SJSA1 (cell line): ENCODE measurements around the gene APOM. TPM values are rescaled to one million over a fixed set of nuclear protein-coding genes. Genes with fewer than 3 reads are reported as not detected.

ENCODE experiments used
- DNase-seq, 2 experiments: peaks; one replicate each; pipeline ENCODE4 v3.0.0-alpha.2; 2015 to 2020; ENCODE audit warnings: low spot score in 2 of 2, low read depth in 1 of 2
- H3K27ac ChIP-seq: fragments of 250-450 bp; sonication (Bioruptor Pico); 2 replicates; pipeline ENCODE4 v1.5.1; 2020; ENCODE audit warnings: mild to moderate bottlenecking, moderate library complexity
- H3K27me3 ChIP-seq: fragments of 250-450 bp; sonication (Bioruptor Pico); replicated peaks from 2 replicates; pipeline ENCODE4 v1.5.1; 2020; ENCODE audit warnings: mild to moderate bottlenecking, moderate library complexity
- H3K36me3 ChIP-seq: fragments of 250-450 bp; sonication (Bioruptor Pico); 2 replicates; pipeline ENCODE4 v1.5.1; 2020; ENCODE audit warnings: mild to moderate bottlenecking
- H3K4me1 ChIP-seq: fragments of 250-450 bp; sonication (Bioruptor Pico); replicated peaks from 2 replicates; pipeline ENCODE4 v1.6.1; 2021; ENCODE audit warnings: mild to moderate bottlenecking
- H3K4me3 ChIP-seq: fragments of 250-450 bp; sonication (Bioruptor Pico); 2 replicates; pipeline ENCODE4 v1.5.1; 2020; ENCODE audit warnings: mild to moderate bottlenecking
- H3K9me3 ChIP-seq: fragments of 250-450 bp; sonication (Bioruptor Pico); replicated peaks from 2 replicates; pipeline ENCODE4 v1.5.1; 2020; ENCODE audit warnings: mild to moderate bottlenecking
- total RNA-seq: library from RNA; depleted of rRNA; stranded (reverse); fragments of >200 nt; shearing (Covaris generic); gene quantifications from 2 replicates; pipeline ENCODE4 v1.2.3, GENCODE V29; 2014; rRNA removed

The APOM gene
- total RNA-seq = 0.75 and 1.1 TPM in 2 replicates

DNA sequence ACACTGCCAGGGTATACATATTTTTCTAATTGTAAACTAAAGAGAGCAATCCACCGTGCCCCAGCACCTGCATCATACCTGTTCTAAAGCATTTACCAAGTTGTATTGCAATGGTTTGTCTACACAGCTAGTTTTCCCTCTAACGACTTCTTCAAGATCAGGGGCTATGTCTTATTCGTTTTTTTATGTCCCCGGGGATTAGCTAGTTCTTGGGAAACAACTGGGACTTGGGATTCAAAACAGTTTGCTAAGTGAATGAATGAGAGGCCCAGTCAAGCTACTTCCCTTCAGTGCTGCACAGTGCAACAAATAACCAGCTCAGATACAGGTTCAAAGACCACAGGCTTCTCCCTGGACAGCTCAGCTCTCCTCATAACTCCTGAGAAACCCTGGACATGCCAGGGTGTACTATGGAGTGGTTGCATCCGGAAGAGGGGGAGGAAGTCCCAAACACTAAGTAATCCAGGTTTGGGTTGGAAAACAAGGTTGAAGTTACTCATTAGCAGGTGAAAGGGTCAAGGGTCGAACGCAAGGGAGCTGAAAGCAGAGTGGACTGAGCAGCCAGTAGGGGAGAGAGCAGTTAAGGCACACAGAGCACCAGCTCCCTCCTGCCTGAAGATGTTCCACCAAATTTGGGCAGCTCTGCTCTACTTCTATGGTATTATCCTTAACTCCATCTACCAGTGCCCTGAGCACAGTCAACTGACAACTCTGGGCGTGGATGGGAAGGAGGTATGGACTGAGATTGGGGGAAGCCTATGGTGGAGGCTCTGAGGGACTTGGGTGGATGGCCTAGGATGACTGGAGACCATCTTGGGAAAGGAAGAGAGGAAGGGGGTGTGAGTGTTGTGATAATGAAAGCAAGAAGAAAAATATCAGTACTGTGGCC, at the start of gene APOM:
APOM (plus strand) TSS at position 546 of the 889 bp plus-strand sequence; CDS start at position 619, 73 bp downstream.
- no peak for DNase-seq
- peaks cover 29% of the 10 kb centered on the region for H3K36me3 ChIP-seq
- peaks cover 24% of the 10 kb centered on the region for H3K4me1 ChIP-seq
- H3K27ac ChIP-seq = no peak within 1 kb of the TSS
- no peaks in the 10 kb centered on the region for H3K9me3 ChIP-seq
- no peaks in the 10 kb centered on the region for H3K27me3 ChIP-seq
- H3K4me3 ChIP-seq = no peak within 1 kb of the TSS

DNA sequence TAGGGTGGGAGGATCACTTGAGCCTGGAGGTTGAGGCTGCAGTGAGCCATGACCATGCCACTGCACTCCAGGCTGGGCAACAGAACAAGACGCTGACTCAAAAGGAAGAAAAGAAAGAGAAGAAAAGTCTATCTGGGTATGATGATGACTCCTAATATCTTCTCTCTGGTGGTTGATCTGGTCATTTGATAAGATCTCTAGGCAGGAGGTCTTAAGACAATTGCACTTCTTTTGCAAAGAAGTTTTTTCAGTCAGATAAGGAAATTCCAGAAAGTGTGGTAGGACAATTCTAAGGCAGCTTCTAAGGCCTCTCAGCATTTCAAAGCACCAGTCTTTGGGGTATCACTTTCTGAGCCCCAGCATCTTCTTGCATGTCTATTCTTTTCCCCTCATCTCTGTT, 48.4 kb upstream of the APOM start:
- no peaks in the 10 kb centered on the region for H3K27me3 ChIP-seq
- no peak overlapping the region for H3K27ac ChIP-seq
- DNase-seq = no peak
- H3K4me3 ChIP-seq = no peak overlapping the region
- H3K4me1 ChIP-seq = no peaks in the 10 kb centered on the region
- no peaks in the 10 kb centered on the region for H3K9me3 ChIP-seq
- H3K36me3 ChIP-seq = no peaks in the 10 kb centered on the region

GRCh38 chr6:31609519-31610406, 45.9 kb upstream of the APOM start:
- Histone ChIP-seq H3K9me3 (no peaks in the 10 kb centered on the region), H3K4me1 (no peaks in the 10 kb centered on the region), H3K27ac (no peak overlapping the region), H3K36me3 (no peaks in the 10 kb centered on the region), H3K4me3 (no peak overlapping the region), H3K27me3 (no peaks in the 10 kb centered on the region)
- no peak for DNase-seq

- Histone ChIP-seq H3K36me3 (no peaks in the 10 kb centered on the region), H3K4me3 (no peak overlapping the region), H3K27ac (no peak overlapping the region), H3K27me3 (no peaks in the 10 kb centered on the region), H3K4me1 (no peaks in the 10 kb centered on the region), H3K9me3 (no peaks in the 10 kb centered on the region)
- DNase-seq = no peak
Observed at GRCh38 chr6:31610968-31611367, 44.7 kb upstream of the APOM start.

DNA sequence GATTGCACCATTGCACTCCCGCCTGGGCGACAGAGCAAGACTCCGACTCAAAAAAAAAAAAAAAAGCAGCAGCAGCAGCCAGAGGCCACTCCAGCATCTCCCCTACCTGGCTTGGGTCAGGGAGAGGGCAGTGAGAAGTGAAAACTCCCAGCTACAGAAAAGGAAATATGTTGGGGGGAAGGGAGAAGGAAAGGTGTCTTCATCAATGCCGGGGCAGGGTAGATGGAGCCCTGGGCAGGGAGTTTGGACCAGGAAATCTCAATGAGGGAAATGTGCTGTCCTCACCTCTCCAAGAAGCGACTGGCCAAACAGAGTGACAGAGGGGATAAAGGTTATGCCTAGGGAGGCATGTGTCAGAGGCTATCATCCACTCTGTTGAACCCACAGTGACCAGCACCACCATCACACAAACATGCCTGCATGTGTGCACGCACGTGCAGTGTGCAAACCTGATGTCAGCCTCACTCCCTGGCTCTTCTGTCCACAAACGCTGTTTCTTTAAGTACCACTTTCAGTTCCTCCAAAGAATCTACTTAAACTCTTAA, 41.5 kb upstream of the APOM start:
- Histone ChIP-seq H3K36me3 (no peaks in the 10 kb centered on the region), H3K4me1 (no peaks in the 10 kb centered on the region), H3K9me3 (no peaks in the 10 kb centered on the region), H3K27ac (no peak overlapping the region), H3K4me3 (no peak overlapping the region), H3K27me3 (no peaks in the 10 kb centered on the region)
- DNase-seq = no peak

DNA sequence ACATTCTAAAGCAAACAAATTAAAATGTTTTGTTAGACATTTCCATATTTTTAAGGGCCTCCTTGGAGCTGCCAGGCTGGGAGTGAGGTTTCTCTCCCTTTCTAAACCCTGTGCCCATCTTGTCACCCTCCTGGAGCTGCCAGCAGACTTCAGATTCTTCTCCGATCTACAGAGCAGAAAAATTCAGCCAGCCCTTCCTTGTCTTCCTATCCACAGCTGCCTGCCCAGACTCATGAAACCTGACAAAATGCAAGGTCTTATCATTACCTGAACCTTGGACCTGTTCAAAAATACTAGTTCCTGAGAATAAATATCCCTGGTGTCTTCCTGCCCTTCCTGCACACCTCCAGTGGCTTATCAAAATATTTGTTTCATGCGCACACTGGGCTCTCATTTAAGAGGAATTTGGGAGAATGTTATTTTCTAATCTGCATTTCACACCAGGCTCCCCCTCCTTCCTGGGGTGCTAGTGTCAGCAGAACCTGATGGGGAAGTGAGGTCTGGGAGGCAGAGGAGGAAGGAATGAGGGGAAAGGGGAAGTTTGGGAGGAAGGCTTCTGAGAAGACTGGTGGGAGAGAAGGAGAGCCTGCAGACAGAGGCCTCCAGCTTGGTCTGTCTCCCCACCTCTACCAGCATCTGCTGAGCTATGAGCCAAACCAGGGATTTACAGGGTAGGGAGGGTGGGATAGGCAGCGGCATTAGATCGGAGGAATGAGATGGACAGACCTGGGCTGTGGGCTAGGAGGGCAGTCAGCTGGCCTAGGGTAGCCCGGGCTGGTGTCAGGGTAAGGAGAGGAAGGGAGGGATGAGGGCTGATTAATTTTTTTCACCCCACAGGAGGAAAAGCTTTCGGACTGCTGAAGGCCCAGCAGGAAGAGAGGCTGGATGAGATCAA, 40.8 kb upstream of the APOM start, which contains the start of gene AIF1:
AIF1 (plus strand) TSS at position 551 of the 895 bp plus-strand sequence; CDS start at position 647, 96 bp downstream.
- H3K27me3 ChIP-seq = no peaks in the 10 kb centered on the region
- DNase-seq = no peak

DNA sequence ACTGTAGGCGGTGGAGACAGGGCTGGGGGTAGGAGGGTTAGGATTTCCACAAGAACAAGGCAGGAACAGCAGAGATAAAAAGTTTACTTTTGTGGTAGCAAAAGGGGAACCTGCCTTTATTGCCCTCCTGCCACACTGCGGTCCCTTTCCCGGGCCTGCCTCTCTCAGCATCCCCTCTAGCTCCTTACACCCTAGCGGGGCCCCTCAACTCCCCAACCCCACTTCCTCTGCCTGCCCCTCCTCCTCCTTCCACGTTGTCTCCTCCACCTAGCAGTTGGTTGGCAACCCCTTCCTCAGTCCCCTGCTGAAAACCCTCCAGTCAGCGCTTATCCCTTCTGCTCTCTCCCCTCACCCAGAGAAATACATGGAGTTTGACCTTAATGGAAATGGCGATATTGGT, 39.9 kb upstream of the APOM start:
- Histone ChIP-seq H3K4me1 (no peaks in the 10 kb centered on the region; the same call in 1 of the 2 replicates), H3K36me3 (peaks cover 1% of the 10 kb centered on the region), H3K27ac (no peak overlapping the region), H3K9me3 (no peaks in the 10 kb centered on the region), H3K4me3 (no peak overlapping the region), H3K27me3 (no peaks in the 10 kb centered on the region)
- no peak for DNase-seq

More for the DNA sequence above, 40.8 kb upstream of the APOM start, which contains the start of gene AIF1:
- Histone ChIP-seq H3K4me3 (no peak within 1 kb of the TSS), H3K4me1 (no peaks in the 10 kb centered on the region; the same call in 1 of the 2 replicates), H3K27ac (no peak within 1 kb of the TSS), H3K9me3 (no peaks in the 10 kb centered on the region), H3K36me3 (no peaks in the 10 kb centered on the region)

- Histone ChIP-seq H3K36me3 (peaks cover 14% of the 10 kb centered on the region), H3K27me3 (no peaks in the 10 kb centered on the region), H3K9me3 (no peaks in the 10 kb centered on the region), H3K27ac (no peak overlapping the region), H3K4me3 (no peak overlapping the region), H3K4me1 (no peaks in the 10 kb centered on the region; the same call in 1 of the 2 replicates)
- no peak for DNase-seq
Observed at GRCh38 chr6:31617010-31617409, 38.7 kb upstream of the APOM start.

GRCh38 chr6:31619805-31620585, 35.7 kb upstream of the APOM start:
- Histone ChIP-seq H3K4me3 (peak overlapping the region; percentile 77), H3K27me3 (no peaks in the 10 kb centered on the region), H3K4me1 (peaks cover 8% of the 10 kb centered on the region), H3K36me3 (peaks cover 44% of the 10 kb centered on the region), H3K9me3 (no peaks in the 10 kb centered on the region), H3K27ac (peak overlapping the region; percentile 98)
- peak; percentile 99 to 100 for DNase-seq

DNA sequence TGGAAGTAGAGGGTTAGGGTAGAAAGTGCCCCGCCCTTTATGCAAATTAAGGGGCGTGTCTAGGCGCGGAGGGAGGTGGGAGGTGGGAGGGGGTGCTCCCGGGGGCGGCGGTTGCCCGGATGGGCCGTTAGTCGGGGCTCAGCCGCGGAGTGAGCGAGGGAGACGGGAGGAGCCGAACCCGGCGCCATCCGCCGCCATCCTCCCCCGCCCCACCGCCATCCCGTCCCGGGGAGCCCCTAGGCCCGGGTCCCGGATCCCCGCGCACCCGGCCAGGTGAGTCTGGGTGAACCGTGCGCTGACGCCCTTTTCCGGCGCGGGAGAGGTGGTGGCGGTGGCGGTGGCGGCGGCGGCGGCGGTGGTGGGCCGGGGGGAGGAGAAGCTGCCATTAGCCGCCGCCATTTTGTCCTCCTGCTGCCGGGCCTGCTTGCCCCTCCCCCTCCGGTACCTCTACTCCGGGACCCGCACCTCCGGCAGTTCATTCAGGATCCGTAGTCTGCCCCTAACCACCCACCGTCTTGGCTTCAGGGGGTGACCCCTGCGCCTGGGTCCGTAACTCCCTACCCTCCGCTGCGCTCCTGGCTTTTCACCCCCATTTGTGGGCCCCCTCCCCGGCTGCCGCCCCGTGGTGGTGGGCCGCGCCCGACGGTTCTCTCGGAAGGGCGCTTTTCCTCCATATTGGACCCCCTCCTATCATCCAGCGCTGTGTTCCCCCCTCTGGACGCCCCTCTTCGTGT, 34.9 kb upstream of the APOM start, which contains the start of gene PRRC2A:
PRRC2A (plus strand) TSS at position 130 of the 734 bp plus-strand sequence. CDS start 2,075 bp downstream, outside the sequence.
- H3K27me3 ChIP-seq = no peaks in the 10 kb centered on the region
- peak; percentile 82 to 85 for DNase-seq
- H3K4me1 ChIP-seq = peaks cover 8% of the 10 kb centered on the region
- peak within 1 kb of the TSS; percentile 98 for H3K27ac ChIP-seq
- peaks cover 51% of the 10 kb centered on the region for H3K36me3 ChIP-seq
- peak within 1 kb of the TSS; percentile 77 for H3K4me3 ChIP-seq
- H3K9me3 ChIP-seq = no peaks in the 10 kb centered on the region

DNA sequence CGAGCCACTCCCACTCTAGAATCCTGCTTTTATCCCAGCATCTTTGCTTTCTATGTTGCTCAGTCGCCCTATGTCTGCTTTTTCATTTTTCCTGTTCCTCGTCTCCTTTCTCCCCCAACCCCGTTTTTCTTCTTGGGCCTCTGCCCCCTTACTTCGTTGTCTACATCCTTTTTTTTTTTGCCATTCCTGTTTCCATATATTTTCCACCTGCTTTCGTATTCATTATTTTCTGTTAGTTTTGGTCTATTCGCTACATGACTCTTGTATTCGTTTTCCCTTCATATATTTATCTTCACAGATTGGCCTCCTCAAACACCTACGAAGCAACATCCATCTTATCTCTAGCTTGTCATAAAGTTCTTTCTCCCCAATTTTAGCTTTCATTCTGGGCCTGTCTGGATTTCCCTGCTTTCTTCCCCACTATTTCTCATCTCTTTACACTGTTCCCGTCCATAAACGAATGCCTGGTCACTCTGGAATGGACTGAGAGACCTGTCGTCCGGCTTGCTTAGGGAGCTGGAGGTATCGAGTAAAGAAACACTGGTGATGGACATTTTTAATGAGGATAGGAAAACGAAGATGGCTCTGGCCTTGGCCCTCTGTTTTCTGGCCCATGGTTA, 34.3 kb upstream of the APOM start:
- no peak for DNase-seq
- no peaks in the 10 kb centered on the region for H3K27me3 ChIP-seq
- H3K36me3 ChIP-seq = peaks cover 58% of the 10 kb centered on the region

More for the DNA sequence above, 34.3 kb upstream of the APOM start:
- no peaks in the 10 kb centered on the region for H3K9me3 ChIP-seq
- peak overlapping the region; percentile 77 for H3K4me3 ChIP-seq
- H3K4me1 ChIP-seq = peaks cover 8% of the 10 kb centered on the region
- H3K27ac ChIP-seq = peak overlapping the region; percentile 86
